Tibial artery (tissue), 4 donors: Measurements from ENCODE around the gene HYAL4.

ENCODE experiments used
- DNase-seq, 2 donors: peaks; one replicate each; pipeline ENCODE4 v3.0.0-alpha.2; 2019
- H3K27ac ChIP-seq, 2 donors: fragments of 200-600 bp; sonication (generic) in 1 of 2; 1 replicate in 1 of 2; 2 replicates in 1 of 2; pipeline ENCODE4 v1.5.1; 2018 to 2019; ENCODE audit warnings: mild to moderate bottlenecking in 1 of 2
- H3K27me3 ChIP-seq, 2 donors: fragments of 200-600 bp; sonication (generic) in 1 of 2; one replicate each; pipeline versions ENCODE4 v1.5.1 to v1.6.0; 2016 to 2019
- H3K36me3 ChIP-seq, 3 donors: fragments of 200-600 bp; sonication (generic) in 2 of 3; one replicate each; pipeline ENCODE4 v1.5.1; 2016 to 2019; ENCODE audit warnings: mild to moderate bottlenecking in 2 of 3
- H3K4me1 ChIP-seq, 4 donors: fragments of 200-600 bp; sonication (generic) in 2 of 4; 1 replicate in 3 of 4; 2 replicates in 1 of 4; pipeline ENCODE4 v1.5.1; 2016 to 2019
- H3K4me3 ChIP-seq, 2 donors: fragments of 200-600 bp; sonication (generic) in 1 of 2; 1 replicate in 1 of 2; 2 replicates in 1 of 2; pipeline ENCODE4 v1.5.1; 2018 to 2019; ENCODE audit warnings: mild to moderate bottlenecking in 2 of 2
- H3K9me3 ChIP-seq, 3 donors: fragments of 200-600 bp; sonication (generic) in 1 of 3; one replicate each; pipeline ENCODE4 v1.5.1; 2016 to 2019
- CTCF ChIP-seq, 2 experiments: fragments of 200-600 bp in 1 of 2; fragments of 450-650 bp in 1 of 2; IDR thresholded peaks; one replicate each; pipeline ENCODE4 v1.5.1; 2017 to 2019; ENCODE audit warnings: antibody characterized with exemption in 2 of 2, mild to moderate bottlenecking in 1 of 2, moderate library complexity in 1 of 2
- intact Hi-C: fragments of 100-400 bp; cut with DNase I; formaldehyde crosslinking; loops from one replicate; pipeline ENCODE4 v1.15.0; 2023; ENCODE audit warnings: low total_unique reads

HYAL4 gene

GRCh38 chr7:123860848-123861247 lies 15.9 kb downstream of the HYAL4 start:
- Histone ChIP-seq H3K27me3 (peaks cover 0 to 5% of the 10 kb centered on the region in 2 donors), H3K27ac (no peak overlapping the region), H3K4me1 (peaks cover 0 to 7% (median 0%) of the 10 kb centered on the region in 4 donors), H3K4me3 (no peak overlapping the region), H3K36me3 (no peaks in the 10 kb centered on the region), H3K9me3 (no peaks in the 10 kb centered on the region)
- no peak for DNase-seq
- TF ChIP-seq CTCF (IDR thresholded peaks at IDR 0.05) = no peak
- intact Hi-C loops = no loop called here

GRCh38 chr7:123862775-123863174 lies 17.8 kb downstream of the HYAL4 start:
- Histone ChIP-seq H3K36me3 (no peaks in the 10 kb centered on the region), H3K4me3 (no peak overlapping the region)

GRCh38 chr7:123863461-123863860 lies 18.5 kb downstream of the HYAL4 start:
- no peaks in the 10 kb centered on the region for H3K9me3 ChIP-seq
- H3K36me3 ChIP-seq = no peaks in the 10 kb centered on the region
- TF ChIP-seq CTCF (IDR thresholded peaks at IDR 0.05) = no peak
- no peak overlapping the region for H3K4me3 ChIP-seq
- H3K27me3 ChIP-seq = no peaks in the 10 kb centered on the region
- H3K4me1 ChIP-seq = peaks cover 0 to 7% (median 0%) of the 10 kb centered on the region in 4 donors
- no peak overlapping the region for H3K27ac ChIP-seq
- intact Hi-C loops = no loop called here
- no peak for DNase-seq

More at GRCh38 chr7:123862775-123863174, 17.8 kb downstream of the HYAL4 start:
- intact Hi-C loops = no loop called here
- Histone ChIP-seq H3K9me3 (no peaks in the 10 kb centered on the region), H3K27ac (no peak overlapping the region), H3K27me3 (no peaks in the 10 kb centered on the region), H3K4me1 (peaks cover 0 to 7% (median 0%) of the 10 kb centered on the region in 4 donors)
- no peak for DNase-seq
- TF ChIP-seq CTCF (IDR thresholded peaks at IDR 0.05) = no peak

DNA sequence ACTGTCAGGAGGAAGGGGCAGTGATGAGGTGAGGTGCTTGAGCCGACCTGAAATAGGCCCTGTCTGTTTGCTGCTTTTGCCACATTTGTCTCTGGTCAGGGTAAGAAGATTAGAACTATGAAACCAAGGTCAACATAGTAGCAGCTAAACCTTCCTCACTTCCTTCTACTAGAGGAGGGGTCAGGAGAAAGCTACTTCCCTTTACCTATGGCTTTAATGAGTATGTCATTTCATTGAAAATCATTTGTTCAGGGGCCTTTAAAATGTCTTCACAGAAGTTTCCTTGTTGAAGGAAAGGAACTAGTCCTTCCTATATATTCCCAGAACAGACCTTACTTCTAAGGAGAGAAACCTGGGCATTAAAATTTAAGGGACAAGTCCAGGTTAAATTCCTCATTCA lies 19.0 kb downstream of the HYAL4 start:
- no peak for TF ChIP-seq CTCF (IDR thresholded peaks at IDR 0.05)
- peaks cover 0 to 7% (median 0%) of the 10 kb centered on the region in 4 donors for H3K4me1 ChIP-seq
- no peak overlapping the region for H3K4me3 ChIP-seq
- H3K27ac ChIP-seq = no peak overlapping the region
- no peaks in the 10 kb centered on the region for H3K9me3 ChIP-seq
- no peak for DNase-seq
- no peaks in the 10 kb centered on the region for H3K27me3 ChIP-seq
- H3K36me3 ChIP-seq = no peaks in the 10 kb centered on the region
- intact Hi-C loops = no loop called here

DNA sequence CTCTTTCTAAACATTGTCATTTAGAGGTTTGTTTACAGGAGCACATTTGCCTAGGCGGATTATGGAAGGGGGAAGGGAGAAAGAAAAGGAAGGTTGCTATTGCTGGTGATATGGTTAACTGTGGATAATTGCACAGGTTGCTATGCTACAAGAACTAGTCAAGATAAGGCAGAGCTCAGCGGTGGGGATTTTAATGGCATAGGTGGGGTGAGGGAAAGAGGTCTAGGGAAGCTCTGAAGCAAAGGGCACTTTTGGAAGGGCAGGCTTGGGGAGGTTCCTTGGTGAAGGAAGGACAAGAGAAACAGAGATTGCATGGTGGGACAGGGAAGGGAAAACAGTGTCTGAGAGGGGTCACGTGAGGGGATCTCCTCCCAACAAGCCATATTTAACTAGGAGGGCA lies 19.5 kb downstream of the HYAL4 start:
- no peak for DNase-seq
- Histone ChIP-seq H3K4me1 (peaks cover 0 to 7% (median 0%) of the 10 kb centered on the region in 4 donors), H3K9me3 (no peaks in the 10 kb centered on the region), H3K27ac (no peak overlapping the region), H3K4me3 (no peak overlapping the region), H3K27me3 (no peaks in the 10 kb centered on the region), H3K36me3 (no peaks in the 10 kb centered on the region)
- no peak for TF ChIP-seq CTCF (IDR thresholded peaks at IDR 0.05)
- intact Hi-C loops = no loop called here

DNA sequence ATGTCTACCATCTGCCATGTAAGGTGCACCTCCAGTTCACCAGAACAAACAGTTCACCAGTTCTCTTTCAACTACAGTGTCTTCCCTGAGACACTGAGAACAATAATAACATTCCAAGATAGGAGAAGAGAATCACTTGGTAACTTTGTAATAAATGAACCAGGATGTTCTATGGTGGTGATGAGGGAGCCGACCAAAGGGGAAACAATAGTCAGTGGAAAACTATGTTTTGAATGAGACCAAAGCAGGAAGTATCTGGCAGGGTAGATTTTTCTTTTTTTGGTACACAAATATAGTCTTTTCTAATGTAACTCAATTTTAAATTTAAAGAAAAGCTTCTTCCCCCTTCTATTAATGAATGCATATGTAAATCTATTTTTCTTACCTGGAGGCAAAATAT lies 20.0 kb downstream of the HYAL4 start:
- intact Hi-C loops = loop anchor here (5.0 kb wide), 1 partner anchor 183 kb away; no protein-coding TSS in a partner anchor
- no peak overlapping the region for H3K27ac ChIP-seq
- DNase-seq = no peak

More for the DNA sequence above, 20.0 kb downstream of the HYAL4 start:
- Histone ChIP-seq H3K27me3 (no peaks in the 10 kb centered on the region), H3K9me3 (no peaks in the 10 kb centered on the region), H3K36me3 (no peaks in the 10 kb centered on the region), H3K4me1 (peaks cover 0 to 7% (median 0%) of the 10 kb centered on the region in 4 donors), H3K4me3 (no peak overlapping the region)
- no peak for TF ChIP-seq CTCF (IDR thresholded peaks at IDR 0.05)
